Spleen (tissue), 7 donors: ENCODE results near the gene PTGDR2.

Source experiments
- POLR2A ChIP-seq, 3 donors: fragments of 450-650 bp; IDR thresholded peaks; one replicate each; pipeline ENCODE4 v1.5.1; 2017; ENCODE audit warnings: antibody characterized with exemption in 3 of 3, mild to moderate bottlenecking in 1 of 3
- TF ChIP-seq, protein P1 (sequence below), 11 experiments: fragments of 200-600 bp in 7 of 11; fragments of 450-650 bp in 4 of 11; sonication (generic) in 4 of 11; IDR thresholded peaks in 8 of 11; conservative IDR thresholded peaks in 3 of 11; 1 replicate in 7 of 11; 2 replicates in 4 of 11; pipeline versions ENCODE4 v1.4.0 to v1.8.0; 2016 to 2021; ENCODE audit warnings: antibody characterized with exemption in 11 of 11, inconsistent platforms in 4 of 11, mild to moderate bottlenecking in 1 of 11
- donor health status: DM: no; HTN: no; CAD: no; lungs with moderate emphysema.
- donor health status: DM: no; HTN: no; CAD: no.
- donor health status: DM: no; HTN: no; CAD: no.

DNA sequence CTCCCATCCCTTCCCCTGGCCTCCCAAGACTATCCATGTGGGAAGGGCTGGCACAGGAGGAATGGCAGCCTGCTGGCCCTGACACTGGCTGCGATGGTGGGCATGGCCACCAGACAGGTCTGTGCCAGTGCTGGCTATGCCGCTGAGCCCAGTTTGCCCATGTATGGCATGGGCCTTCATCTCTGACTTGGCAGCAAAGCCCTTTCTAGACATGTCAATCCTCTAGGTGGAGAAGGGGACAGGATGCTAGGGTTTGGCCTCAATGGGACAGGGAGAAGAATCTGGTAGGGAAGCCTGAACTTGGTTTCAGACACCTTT lies 20.4 kb upstream of the PTGDR2 start:
- TF ChIP-seq, protein P1, sequence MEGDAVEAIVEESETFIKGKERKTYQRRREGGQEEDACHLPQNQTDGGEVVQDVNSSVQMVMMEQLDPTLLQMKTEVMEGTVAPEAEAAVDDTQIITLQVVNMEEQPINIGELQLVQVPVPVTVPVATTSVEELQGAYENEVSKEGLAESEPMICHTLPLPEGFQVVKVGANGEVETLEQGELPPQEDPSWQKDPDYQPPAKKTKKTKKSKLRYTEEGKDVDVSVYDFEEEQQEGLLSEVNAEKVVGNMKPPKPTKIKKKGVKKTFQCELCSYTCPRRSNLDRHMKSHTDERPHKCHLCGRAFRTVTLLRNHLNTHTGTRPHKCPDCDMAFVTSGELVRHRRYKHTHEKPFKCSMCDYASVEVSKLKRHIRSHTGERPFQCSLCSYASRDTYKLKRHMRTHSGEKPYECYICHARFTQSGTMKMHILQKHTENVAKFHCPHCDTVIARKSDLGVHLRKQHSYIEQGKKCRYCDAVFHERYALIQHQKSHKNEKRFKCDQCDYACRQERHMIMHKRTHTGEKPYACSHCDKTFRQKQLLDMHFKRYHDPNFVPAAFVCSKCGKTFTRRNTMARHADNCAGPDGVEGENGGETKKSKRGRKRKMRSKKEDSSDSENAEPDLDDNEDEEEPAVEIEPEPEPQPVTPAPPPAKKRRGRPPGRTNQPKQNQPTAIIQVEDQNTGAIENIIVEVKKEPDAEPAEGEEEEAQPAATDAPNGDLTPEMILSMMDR (IDR thresholded peaks at IDR 0.05 in 8 of 11, conservative IDR thresholded peaks at IDR 0.05 in 3 of 11), result no peak
- TF ChIP-seq POLR2A (IDR thresholded peaks at IDR 0.05), result no peak
